ENCODE data around the gene SOWAHA.

DNA sequence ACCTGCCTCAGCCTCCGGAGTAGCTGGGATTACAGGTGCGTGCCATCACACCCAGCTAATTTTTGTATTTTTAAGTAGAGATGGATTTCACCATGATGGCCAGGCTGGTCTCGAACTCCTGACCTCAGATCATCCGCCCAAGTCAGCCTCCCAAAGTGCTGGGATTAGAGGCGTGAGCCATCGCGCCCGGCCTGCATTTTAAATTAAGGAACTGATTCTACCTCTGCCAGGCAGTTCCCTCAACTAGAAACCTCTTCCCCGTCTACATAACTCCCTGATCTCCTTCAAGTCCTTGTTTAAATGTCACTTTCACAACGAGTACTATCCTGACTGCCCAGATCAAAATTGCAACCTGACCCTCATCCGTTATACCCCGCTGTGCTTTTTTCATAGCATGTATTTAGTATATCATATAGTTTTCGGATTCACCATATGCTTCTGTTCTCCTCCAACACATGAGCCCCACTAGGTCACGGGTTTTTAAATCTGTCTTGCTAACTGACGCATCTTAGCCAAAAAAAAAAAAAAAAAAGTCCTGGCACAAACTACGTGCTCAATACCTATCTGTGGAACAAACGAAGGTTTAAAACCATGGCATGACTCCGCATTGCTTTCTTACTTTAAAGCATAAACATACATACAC is 858 bp upstream of the SOWAHA start:
- no peak for TF ChIP-seq POLR2A (IDR thresholded peaks at IDR 0.05; ENCODE audit: low read depth, low read length)
- TF ChIP-seq, protein P1, sequence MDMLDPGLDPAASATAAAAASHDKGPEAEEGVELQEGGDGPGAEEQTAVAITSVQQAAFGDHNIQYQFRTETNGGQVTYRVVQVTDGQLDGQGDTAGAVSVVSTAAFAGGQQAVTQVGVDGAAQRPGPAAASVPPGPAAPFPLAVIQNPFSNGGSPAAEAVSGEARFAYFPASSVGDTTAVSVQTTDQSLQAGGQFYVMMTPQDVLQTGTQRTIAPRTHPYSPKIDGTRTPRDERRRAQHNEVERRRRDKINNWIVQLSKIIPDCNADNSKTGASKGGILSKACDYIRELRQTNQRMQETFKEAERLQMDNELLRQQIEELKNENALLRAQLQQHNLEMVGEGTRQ (IDR thresholded peaks at IDR 0.05; ENCODE audit: low read depth, low read length), result no peak
